HG03571 (cell line): ENCODE measurements around the gene TTC38.

Source experiments
- ATAC-seq: cut with Tn5 transposase; IDR thresholded peaks from one replicate; pipeline ENCODE4 v1.9.1; 2021; ENCODE audit not compliant: unreplicated experiment

TTC38 gene

DNA sequence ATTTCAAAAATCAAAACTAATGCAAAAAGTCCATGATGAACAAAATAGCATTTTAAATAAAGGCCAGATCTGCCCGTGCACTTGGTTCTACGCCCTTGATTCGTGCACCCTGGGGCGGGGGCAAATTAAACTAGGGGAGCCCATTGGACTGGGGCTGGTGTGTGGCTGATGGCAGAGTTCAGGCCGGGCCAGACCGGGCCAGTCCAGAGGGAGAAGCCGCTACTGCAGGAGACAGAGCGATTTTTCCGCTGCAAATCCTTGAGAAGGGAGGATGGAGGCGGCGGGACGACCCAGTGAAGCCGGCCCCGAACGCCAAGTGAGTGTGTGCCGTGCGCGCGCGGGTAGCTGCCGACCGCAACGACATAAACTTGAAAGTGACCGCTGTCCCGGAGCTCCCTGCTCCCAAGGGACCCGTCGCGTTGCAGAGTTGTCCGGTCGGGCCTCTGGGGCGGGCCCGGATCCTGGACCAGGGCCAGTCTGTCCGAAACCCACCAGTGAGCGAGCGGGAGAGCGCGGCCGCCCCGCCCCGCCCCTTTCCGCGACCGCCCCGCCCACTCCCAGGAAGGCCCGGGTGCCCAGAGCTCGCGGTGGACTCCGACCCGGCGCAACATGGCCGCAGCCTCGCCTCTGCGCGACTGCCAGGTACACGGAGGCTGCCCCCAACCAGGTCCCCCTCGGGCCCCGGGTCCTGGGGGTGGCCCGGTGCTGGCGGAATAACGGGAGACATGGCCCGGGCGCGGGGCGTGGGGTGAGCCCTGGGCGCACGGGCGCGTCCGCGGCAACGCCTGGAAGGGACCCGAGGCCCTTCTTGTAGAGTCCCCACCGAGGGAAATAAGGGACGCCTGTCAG is at the start of gene TTC38:
Gene TTC38 (plus strand): TSS at position 578 of the 849 bp plus-strand sequence. CDS start 32 bp downstream, at position 610.
- ATAC-seq: peak; percentile 74

DNA sequence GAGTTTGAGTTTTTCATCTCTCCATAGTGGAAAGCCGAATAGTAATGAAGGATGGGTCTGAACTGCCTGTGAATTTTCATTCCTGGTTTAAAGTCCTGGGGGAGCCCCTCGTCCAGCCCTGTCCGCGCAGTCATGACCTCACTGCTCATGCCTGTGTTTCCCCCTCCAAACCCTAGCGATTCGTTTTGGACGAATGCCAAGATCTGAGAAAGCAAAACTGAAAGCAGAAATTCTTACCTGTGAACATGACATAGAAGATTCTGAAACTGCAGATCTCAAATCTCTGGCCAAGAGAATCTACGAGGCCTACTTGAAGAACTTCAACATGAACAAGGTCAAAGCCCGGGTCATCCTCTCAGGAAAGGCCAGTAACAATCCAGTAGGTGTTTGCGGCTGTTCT is 48.2 kb upstream of the TTC38 start:
- no peak for ATAC-seq

DNA sequence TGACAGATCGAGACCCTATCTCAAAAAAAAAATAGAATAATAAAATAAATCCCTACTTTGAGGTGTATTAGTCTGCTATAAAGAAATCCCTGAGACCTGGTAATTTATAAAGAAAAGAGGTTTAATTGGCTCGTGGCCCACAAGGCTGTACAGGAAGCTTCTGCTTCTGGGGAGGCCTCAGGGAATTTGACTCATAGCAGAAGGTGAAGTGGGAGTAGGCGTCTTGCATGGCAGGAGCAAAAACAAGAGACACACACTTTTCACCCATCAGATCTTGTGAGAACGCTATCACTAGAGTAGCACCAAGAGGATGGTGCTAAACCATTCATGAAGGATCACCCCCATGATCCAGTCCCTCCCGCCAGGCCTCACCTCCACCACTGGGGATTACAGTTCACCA is 46.9 kb upstream of the TTC38 start:
- no peak for ATAC-seq

DNA sequence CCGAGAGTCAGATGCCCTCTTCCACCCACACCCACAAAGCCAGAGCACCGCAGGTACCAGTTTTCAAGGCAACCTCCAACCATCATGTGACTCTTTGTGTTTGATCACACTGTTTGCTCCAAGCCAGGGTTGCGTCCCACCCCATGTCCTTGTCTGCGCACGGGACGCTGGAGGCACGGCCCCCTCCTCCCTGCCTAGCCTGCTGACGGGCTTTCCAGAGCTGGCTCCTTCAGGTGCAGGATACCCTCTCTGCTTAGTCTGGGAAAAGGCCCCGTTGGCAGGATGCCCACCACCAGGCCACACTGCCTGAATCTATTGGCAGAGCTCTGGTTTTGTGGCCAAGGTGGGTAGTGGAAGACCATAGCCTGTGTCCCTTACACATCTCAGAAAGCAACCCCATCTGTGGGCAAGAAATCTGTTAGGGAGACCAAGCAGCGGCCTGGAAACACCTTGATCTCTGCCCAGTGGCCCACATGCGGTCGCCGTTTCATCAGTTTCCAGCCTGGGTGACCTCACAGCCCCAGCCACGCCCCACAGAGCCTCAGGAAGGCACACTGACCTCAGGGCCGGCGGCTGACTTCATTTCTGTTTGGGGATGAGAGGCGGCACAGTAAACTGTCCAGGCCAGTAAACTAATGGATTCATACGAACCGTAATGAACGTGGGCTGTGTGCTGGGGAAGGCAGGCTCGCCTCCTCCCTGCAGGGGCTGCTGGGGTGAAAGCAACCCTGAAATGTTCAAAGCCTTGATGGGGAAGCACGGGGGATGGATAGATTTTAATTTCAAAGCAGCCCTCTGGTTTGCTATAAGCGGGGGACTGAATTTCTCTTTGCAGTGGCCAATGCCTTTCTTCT is 43.5 kb upstream of the TTC38 start:
- no peak for ATAC-seq

- ATAC-seq: no peak
Observed at GRCh38 chr22:46224898-46225290, 42.9 kb upstream of the TTC38 start.

DNA sequence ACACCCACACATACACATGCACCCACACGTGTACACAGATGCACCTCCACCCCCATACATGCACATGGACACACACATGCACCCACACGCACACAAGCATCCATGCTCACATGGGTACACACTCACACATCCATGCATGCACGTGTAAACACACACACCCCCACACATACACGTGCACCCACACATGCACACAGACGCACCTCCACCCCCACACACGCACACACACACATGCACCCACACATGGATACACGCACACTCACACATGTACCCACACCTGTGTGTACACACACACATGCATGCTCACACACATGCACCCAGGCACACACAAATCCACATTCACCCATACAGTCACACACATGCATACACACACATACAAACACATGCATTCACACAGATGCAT is 42.2 kb upstream of the TTC38 start:
- ATAC-seq: no peak

- ATAC-seq: no peak
Observed at GRCh38 chr22:46226577-46226976, 41.2 kb upstream of the TTC38 start.

DNA sequence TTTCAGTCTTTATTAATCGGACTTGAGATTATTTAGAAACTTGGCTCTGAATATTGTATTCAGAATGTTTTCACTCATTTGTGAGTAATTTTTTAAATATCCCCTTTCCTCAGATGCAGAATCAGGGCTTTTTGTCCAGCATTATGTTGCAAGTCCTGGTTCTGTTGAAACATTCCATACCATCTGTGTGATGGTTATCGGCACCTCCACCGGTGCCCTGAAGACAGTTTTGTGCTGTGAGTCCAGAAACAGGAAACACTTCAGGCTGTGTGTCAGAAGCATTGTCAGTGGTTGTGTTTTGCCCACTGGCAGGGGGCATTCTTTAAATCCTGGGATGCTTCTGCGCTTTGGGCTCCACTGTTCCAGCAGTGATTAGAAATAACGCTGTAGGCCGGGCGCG is 38.1 kb upstream of the TTC38 start:
- no peak for ATAC-seq

DNA sequence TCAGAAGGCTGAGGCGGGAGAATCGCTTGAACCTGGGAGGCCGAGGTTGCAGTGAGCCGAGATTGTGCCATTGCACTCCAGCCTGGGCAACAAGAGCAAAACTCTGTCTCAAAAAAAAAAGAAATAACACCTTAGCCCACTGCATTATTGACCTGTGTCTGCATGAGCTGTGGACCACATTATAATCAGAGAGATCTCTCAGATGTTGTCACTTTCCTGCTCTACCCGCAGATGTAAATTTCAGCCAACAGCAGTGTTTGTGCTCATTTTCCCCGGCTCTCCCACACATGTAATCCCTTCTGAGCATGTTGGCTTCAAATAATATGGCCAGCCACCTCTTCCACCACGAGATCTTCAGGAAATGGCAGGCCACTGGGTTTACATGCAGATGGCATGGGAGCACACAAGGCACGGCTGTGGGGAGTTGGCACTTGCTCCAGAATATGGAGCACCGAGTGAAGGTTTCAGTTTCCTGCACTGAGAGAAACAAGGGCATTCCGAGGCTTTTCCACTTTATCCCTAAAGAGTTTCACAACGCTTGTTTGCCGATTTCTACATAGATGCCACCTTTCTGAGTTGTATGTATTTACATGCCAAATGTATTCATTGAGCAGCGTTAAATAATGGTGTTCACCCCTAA is 37.4 kb upstream of the TTC38 start:
- no peak for ATAC-seq

GRCh38 chr22:46233231-46233630 is 34.6 kb upstream of the TTC38 start:
- no peak for ATAC-seq

DNA sequence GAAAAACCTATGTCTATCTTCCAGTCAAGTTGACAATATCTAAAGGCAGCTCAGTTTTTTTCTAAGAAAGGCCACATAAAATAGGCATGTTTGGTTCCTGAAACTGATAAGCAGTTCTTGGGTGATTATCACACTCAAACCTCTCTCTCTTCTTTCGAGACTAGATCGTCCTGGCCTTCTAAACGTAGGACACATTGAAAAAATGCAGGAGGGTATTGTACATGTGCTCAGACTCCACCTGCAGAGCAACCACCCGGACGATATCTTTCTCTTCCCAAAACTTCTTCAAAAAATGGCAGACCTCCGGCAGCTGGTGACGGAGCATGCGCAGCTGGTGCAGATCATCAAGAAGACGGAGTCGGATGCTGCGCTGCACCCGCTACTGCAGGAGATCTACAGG is 32.8 kb upstream of the TTC38 start:
- no peak for ATAC-seq

DNA sequence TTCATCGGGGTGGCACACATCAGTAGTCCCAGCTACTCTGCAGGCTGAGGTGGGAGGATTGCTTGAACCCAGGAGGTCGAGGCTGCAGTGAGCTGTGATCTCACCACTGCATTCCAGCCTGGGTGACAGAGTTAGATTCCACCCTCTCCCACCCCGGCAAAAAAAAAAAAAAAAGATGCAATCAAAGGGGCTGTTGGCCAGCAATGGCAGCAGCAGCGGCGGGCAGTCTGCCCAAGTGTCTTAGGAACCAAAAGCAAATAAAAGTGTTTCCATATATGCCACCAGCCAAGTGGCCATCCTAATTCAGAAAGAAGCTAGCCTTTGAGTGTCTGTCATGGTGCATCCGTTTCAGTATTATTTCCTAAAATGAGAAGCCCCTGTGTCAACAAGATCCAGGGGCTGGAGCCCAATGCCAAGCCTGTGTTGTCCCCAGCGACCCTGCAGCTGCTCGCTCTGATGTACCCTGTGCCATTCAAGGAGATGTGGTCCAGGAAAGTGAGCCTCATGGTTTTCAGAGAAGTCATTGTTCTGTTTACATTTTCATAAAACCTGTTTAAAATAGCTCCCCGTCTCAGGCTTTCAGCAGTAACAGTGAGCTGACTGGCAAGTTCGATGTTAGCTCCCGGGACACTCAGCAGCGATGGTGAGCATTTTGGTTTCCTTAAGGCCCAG is 30.2 kb upstream of the TTC38 start:
- no peak for ATAC-seq

- ATAC-seq: no peak
Observed at GRCh38 chr22:46238541-46238940, 29.3 kb upstream of the TTC38 start.

DNA sequence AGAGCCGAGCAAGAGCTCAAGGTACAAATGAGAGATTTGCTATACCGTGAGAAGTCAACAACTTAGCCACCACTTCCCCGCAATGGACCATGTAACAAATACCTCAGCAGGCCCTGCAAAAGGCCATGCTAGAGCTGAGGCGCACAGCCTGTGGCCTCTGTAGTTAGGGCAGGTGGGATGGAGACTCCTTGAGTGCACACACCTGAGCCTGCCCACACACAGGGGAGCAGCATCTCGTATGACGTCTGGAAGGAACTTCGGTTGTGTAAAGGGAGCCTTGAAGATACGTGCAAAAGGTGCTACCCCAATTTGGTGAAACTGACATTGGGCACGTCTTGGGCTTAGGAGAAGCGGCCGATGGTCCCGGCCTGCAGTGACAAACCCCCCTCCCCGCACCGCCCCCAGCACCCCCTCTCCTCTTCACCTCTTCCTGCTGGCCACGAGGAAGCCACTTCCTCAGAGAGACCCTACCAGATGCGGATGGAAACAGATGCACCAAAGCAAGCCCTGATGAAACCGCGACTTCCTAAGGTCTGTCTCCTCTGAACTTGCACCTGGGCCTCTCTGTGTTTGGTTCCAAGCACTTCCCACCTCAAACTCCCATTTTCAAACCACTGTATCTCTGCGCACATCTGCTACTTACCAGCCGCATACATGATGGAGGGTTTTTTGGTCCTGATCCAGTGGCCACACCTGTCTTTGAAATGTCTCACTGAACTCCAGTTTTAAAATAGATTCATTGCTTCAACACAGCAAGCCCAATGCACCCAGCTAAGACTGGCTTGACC is 28.4 kb upstream of the TTC38 start:
- no peak for ATAC-seq

GRCh38 chr22:46240073-46240472 is 27.7 kb upstream of the TTC38 start:
- ATAC-seq: no peak

GRCh38 chr22:46240506-46240905 is 27.3 kb upstream of the TTC38 start:
- ATAC-seq: no peak

- ATAC-seq: no peak
Observed at GRCh38 chr22:46240907-46241306, 26.9 kb upstream of the TTC38 start.

DNA sequence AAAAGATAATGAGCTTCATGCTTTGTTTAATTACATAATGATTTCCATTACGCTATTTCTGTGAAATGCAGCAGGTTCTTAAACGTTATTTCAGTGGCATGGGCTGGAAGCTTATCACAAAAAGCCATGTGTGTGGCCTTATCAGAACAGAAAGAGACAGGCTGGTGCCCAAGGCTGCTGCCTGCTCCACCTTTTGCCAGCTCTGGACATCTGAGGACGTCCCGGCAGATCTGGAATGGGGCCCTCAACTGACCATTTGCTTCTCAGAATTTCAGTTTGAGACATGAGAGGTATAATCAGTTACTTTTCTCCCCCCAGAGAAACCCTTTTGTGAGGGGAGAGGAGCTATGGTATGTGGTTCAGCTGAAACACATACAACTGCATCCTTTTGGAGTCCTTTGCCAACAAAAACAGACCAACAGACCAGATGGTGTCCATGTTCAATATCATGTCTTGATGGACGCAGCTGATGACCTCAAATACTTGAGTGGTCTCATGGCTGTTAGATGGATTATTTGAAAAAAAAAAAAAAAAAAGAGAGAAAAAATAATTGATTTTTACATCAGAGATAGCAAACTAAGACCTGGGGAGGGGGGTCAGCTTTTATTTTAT is 26.3 kb upstream of the TTC38 start:
- no peak for ATAC-seq

GRCh38 chr22:46242076-46242475 is 25.7 kb upstream of the TTC38 start:
- ATAC-seq: no peak

GRCh38 chr22:46244771-46245170 is 23.0 kb upstream of the TTC38 start:
- ATAC-seq: no peak
